ENCODE results near the gene CHMP2A.

Gene CHMP2A

DNA sequence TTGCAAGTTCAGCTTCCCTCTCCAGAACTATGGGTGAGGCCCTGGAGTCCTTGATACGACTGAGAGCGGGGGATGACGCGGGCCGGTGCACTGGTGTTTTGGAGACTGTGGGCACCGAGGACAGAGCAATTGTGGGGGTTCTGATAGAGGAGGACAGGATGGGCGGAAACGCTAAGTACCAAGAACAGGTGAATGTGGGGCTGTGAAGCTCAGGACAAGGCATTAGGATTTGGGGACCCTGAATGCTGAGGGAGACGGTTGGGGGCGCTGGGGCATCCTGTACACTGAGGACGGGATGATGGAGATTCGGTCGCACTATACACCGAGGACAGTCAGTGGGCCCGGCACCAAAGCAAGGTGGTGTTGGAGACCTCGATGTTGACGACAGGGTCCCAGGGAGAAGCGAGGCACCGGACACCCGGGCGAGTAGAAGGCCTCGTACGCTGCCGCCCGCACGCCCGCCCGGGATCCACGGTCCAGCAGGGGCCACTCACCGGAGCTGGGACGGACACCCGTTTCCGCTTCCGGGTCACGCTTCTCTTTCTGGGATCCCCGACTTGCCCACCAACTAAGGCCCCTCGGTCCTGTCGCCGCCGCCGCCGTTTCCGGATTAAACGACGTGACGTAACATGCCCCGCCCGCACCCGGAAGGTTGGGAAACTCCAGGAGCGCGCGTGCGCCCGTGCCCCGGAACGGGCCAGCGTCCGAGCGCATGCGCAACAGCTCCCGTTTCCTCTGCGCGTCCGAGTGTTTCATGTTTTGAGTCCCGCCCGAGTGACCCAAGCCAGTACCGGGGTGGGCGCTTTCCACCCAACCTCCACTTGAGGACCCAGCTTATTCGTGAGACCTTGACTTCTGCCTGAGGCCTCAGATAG lies at the start of gene CHMP2A:
Gene CHMP2A (minus strand): TSS at position 612 of the 875 bp plus-strand sequence. CDS start 893 bp downstream, outside the sequence.
- TF ChIP-seq, protein P1, sequence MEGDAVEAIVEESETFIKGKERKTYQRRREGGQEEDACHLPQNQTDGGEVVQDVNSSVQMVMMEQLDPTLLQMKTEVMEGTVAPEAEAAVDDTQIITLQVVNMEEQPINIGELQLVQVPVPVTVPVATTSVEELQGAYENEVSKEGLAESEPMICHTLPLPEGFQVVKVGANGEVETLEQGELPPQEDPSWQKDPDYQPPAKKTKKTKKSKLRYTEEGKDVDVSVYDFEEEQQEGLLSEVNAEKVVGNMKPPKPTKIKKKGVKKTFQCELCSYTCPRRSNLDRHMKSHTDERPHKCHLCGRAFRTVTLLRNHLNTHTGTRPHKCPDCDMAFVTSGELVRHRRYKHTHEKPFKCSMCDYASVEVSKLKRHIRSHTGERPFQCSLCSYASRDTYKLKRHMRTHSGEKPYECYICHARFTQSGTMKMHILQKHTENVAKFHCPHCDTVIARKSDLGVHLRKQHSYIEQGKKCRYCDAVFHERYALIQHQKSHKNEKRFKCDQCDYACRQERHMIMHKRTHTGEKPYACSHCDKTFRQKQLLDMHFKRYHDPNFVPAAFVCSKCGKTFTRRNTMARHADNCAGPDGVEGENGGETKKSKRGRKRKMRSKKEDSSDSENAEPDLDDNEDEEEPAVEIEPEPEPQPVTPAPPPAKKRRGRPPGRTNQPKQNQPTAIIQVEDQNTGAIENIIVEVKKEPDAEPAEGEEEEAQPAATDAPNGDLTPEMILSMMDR (conservative IDR thresholded peaks at IDR 0.05): no peak
- peak within 1 kb of the TSS; percentile 100 for H3K27ac ChIP-seq

DNA sequence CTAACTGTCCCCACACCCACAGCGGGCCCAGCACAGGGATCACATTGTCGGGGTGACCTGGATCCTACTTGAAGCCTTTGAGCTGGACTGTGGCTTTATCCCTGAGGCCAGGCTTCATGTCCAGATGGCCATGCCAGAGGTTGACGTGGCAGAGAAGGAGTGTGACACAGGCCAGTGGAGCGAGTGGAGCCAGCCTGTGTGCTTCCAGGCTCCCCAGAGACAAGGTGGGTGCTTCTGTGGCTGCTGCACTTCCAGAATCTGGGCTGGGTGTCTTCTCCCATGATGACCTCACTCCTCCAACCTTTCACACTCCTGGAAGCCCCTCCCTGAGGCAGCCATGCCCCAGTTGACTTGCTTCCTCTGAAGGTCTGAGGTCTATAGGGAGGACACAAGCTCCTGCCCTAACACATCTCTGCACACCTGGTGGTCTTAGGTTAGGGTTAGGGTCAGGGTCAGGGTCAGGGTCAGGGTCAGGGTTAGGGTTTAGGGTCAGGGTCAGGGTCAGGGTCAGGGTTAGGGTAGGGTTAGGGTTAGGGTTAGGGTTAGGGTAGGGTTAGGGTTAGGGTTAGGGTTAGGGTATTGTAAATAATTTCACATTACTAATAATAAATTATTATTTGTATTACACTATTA lies 31.3 kb upstream of the CHMP2A start:
- TF ChIP-seq, protein P1 (conservative IDR thresholded peaks at IDR 0.05): no peak
- H3K27ac ChIP-seq: no peak overlapping the region

DNA sequence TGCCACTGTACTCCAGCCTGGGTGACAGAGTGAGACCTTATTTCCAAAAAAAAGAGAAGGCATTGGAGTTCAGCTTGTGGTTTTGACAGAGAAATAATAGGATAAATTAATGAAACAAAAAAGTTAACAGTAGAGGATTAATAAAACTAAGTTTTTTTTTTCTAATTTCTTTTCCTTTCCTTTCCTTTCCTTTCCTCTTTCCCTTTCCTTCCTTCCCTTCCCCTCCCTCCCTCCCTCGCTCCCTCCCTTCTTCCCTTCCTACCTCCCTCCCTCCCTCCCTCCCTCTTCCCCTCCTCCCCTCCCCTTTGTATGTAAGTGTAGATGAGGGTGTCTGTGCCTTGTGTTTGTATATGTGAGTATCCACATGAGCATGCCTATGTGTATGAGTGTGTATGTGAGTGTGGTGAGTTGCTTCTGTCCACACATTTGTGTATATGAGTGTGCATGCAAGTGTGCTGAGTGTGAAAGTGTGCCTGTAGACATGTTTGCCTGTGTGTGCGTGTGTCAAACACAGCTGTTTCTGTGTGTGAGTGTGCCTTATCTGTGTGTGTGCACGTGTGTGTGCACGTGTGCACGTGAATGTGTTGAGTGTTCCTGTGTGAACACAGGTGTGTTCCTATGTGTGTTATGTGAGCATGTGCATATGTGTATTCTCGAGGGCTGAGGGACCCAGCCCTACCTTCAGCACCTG lies 30.7 kb upstream of the CHMP2A start:
- TF ChIP-seq, protein P1 (conservative IDR thresholded peaks at IDR 0.05): no peak
- H3K27ac ChIP-seq: no peak overlapping the region

DNA sequence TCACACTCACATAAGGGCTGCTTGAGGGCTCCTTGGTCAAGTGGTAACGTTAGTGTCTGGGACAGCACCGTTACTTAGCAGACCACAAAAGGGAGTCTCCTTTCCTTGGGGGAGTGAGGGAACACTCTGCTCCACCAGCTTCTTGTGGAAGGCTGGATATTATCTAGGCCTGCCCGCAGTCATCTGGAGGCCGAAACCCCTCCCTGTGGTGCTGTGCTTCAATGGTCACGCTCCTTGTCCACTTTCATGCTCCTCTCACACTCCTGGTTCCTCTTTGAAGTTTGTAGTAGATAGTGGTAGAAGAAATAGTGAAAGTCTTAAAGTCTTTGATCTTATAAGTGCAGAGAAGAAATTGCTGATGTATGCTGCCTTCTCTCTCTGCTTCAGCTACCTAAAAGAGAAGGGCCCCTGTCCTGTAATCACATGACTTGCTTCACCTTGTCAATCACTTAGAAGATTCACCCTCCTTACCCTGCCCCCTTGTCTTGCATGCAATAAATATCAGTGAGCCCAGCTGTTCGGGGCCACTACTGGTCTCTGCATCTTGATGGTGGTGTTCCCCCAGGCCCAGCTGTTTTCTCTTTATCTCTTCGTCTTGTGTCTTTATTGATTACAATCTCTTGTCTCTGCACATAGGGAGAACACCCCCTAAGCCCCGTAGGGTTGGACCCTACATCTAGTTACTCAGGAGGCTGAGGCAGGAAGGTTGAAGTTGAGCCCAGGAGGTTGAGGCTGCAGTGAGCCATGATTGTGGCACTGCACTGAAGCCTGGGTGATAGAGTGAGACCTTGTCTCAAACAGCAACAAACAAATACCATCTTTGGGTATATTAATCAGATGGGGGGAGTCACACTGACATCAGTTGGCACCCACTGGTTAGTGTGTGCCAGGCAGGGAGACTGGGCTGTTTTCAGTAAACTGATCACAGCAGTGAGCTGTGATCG lies 29.9 kb upstream of the CHMP2A start:
- H3K27ac ChIP-seq: no peak overlapping the region
- TF ChIP-seq, protein P1 (conservative IDR thresholded peaks at IDR 0.05): no peak

DNA sequence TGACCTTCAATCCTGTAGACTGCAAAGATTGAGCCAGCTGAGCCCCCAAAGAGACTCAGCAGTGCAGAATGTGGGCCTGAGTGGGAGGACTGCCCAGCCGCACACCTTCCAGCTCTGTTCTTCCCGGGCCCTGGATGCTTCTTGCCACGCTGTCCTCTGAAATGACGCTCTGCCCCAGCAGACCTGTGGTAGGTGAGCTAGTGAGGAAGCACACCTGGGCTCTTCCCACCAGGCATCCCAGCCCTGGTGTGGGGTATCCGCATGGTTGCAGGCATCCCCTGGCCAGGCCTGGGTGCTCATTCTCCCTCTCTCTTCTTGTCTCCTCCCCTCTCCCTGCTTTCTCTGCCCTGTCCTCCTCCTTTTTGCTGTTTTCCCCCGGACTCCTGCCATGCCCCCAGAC lies 28.1 kb upstream of the CHMP2A start:
- TF ChIP-seq, protein P1 (conservative IDR thresholded peaks at IDR 0.05): no peak
- no peak overlapping the region for H3K27ac ChIP-seq

DNA sequence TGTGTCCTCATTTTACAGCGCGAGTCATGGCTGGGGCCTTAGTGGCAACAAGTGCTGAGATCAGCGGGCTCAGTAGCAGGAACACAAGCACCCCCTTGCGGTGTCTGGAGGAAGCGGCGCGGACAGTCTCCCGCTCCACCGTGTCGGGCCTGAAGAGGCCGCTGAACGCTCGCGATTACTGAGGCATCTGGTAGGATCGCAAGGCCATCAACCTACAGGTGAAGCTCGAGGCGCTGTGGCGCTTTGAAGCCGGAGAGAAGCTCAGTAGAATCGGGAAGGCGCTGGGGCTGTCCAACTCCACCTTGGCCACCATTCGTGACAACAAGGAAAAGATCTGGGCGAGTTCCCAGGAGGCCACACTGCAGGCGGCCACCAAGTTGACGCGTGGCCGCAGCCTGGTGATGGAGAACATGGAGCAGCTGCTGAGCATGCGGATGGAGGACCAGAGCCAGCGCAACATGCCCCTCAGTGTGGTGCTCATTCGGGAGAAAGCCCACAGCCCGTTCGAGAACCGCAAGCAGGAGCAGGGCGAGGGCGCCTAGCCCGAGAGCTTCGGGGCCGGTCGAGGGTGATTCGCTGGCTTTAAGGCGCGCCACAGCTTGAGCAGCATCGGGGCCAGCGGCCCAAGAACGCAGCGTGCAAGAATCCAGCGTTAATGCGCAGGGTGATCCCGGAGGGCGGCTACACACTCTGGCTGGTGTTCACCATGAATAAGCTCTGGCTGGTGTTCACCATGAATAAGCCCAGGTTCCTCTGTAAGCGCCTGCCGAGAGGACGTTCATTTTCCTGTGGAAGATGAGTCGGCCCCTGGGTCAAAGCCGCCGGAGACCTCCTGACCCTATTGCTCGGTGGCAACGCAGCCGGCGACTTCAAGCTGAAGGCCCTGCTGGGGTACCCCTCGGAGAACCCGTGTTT lies 26.6 kb upstream of the CHMP2A start:
- TF ChIP-seq, protein P1 (conservative IDR thresholded peaks at IDR 0.05): no peak
- no peak overlapping the region for H3K27ac ChIP-seq

All from VCaP (cell line).